HFF-Myc (cell line): ENCODE data around the gene RAB3C.

Experiments
- DNase-seq: peaks from one replicate; pipeline ENCODE4 v3.0.0-alpha.2; 2011; ENCODE audit warnings: low read depth; ENCODE audit errors: extremely low read depth
- H3K4me3 ChIP-seq: replicated peaks from 2 replicates; pipeline ENCODE4 v1.5.1; 2011; ENCODE audit warnings: low read depth, mild to moderate bottlenecking, control low read depth, low read length
- TF ChIP-seq, protein P1 (sequence below): IDR thresholded peaks from 2 replicates; pipeline ENCODE4 v1.5.1; 2012; ENCODE audit warnings: mild to moderate bottlenecking, low read depth, low read length, control low read depth; ENCODE audit errors: missing control alignments

The RAB3C gene

DNA sequence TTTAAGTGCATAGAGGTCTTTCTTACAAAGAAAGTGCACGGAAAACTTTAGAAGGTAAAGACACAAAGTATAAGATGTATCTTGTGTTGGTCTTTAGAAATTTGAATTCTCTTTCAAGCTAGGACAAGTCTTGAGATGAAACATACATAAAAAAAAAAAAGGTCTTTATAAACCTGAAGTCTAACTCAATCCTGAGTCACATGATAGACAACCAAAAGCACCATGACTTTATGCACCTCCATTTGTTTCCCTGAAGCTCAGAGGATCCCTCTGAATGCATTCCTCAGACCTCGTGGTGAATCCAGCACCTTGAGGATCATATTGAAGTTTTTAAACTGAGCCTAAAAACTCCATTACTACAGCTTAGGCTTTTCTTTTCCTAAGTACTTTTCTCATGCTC, 91.8 kb downstream of the RAB3C start:
- no peak overlapping the region for H3K4me3 ChIP-seq
- TF ChIP-seq, protein P1, sequence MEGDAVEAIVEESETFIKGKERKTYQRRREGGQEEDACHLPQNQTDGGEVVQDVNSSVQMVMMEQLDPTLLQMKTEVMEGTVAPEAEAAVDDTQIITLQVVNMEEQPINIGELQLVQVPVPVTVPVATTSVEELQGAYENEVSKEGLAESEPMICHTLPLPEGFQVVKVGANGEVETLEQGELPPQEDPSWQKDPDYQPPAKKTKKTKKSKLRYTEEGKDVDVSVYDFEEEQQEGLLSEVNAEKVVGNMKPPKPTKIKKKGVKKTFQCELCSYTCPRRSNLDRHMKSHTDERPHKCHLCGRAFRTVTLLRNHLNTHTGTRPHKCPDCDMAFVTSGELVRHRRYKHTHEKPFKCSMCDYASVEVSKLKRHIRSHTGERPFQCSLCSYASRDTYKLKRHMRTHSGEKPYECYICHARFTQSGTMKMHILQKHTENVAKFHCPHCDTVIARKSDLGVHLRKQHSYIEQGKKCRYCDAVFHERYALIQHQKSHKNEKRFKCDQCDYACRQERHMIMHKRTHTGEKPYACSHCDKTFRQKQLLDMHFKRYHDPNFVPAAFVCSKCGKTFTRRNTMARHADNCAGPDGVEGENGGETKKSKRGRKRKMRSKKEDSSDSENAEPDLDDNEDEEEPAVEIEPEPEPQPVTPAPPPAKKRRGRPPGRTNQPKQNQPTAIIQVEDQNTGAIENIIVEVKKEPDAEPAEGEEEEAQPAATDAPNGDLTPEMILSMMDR, result no peak
- DNase-seq, result no peak

DNA sequence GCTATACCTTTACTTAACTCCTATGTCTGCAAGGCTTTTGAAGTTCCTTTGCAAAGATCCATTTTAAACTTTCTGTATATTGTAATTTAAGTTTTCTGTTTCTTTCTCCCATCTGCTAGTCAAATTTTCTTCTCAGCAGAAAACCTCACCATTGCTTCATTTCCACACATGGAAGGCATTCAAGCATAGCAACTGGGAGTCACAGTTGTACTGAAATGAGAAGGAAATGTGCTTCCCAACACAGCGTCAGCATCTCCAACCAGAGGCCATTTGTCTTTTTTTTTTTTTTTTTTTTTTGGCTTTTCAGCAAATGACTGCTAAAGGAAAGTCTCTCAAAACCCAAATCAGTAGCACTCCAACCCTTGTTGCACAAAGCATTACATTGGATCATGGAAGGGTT, 92.5 kb downstream of the RAB3C start:
- DNase-seq, result no peak
- TF ChIP-seq, protein P1, result no peak
- H3K4me3 ChIP-seq, result no peak overlapping the region

DNA sequence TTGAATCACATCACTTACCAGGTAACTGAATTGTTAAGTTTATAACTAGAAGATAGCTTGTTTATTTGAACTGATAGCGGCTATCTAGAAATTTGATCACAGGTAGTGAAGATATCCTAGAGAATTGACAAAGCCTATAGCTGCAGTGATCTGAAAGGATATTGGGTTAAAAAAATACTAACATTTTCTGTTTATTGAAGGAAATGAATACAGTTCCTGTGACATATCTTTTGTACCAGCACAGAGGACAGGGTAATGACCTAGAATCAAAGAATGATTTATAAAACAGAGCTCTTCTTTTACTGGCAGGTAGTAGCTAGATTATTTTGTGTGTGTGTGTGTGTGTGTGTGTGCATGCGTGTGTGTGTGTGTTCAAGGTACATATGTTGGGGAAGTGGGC, 94.8 kb downstream of the RAB3C start:
- H3K4me3 ChIP-seq, result no peak overlapping the region
- TF ChIP-seq, protein P1, result no peak
- no peak for DNase-seq

DNA sequence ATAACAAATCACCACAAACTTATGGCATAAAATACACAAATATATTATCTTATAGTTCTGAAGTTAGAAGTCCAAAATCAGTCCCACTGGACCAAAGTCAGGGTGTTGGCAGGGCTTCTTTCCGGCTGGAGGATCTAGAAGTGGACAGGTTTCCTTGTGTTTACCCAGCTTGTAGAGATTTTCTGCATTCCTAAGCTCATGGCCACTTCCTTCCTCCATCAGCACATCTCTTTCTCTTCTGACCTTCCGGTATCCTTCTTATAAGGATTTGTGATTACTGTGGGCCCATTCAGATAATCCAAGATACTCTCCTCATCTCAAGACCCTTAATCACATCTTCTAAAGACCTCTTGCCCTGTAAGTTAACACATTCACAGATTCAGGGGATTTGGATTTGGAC, 97.6 kb downstream of the RAB3C start:
- TF ChIP-seq, protein P1, result no peak
- DNase-seq, result no peak
- no peak overlapping the region for H3K4me3 ChIP-seq

DNA sequence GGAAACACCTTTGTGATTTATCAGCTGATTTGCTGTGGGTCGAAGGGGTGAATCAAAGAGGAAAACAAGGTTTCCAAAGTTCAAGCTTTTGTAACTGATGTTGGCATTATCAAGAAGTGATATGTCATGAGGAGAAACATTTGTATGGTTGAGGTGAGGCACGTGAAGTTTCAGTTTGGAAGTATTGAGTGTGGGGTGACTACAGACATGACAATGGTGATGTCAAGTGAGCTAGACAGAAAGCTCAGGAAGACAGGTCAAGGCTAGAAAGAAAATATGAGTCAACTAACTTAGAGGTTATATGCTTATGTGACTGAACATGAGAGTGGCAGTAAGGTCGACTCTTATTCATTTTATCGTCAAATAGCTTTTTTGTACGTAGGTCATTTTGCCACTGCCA, 99.1 kb downstream of the RAB3C start:
- no peak for DNase-seq
- no peak overlapping the region for H3K4me3 ChIP-seq
- TF ChIP-seq, protein P1, result no peak

DNA sequence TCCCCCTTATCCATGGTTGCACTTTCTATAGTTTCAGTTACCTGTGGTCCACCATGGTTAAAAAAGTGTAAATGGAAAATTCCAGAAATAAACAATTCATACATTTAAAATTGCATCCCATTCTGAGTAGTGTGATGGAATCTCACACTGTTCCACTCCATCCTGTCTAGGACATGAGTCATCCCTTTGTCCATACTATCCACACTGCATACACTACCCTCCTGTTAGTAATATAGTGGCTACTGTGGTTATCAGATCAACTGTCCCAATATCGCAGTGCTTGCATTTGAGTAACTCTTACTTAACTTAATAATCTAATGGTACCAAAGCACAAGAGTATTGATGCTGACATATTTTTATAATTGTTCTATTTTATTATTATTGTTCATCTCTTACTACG, 100.7 kb downstream of the RAB3C start:
- TF ChIP-seq, protein P1, result no peak
- no peak overlapping the region for H3K4me3 ChIP-seq
- DNase-seq, result no peak

DNA sequence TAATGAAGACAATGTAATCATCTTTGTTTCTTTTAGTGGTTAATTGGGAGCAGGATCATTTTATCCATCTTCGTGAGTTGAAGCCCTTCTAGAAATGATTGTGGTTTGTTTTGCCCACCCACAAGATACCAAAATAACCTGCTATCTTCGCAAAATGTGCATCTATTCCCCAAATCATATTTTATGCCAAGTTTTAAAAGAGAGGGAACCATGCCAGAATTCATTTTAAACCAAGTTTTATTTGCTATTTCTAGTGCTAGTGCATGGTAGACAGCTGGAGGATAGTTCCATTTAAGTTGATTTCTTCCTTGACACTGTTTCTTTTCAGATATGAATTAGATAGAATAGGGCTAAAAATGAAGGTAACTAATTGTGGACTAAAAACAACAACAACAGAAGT, 104.2 kb downstream of the RAB3C start:
- no peak for DNase-seq
- TF ChIP-seq, protein P1, result no peak
- H3K4me3 ChIP-seq, result no peak overlapping the region
